NCI-H226 (cell line): ENCODE results near the gene PDF.
A peak's percentile ranks its signal among the peaks of the same experiment; 100 is the strongest.
"Not testable (repeated sequence)": the region's sequence is repeated elsewhere in the genome, so short reads cannot be mapped to it uniquely, and the experiment has no call there.

ENCODE experiments used
- DNase-seq: peaks from one replicate; pipeline ENCODE4 v3.0.0-alpha.2; 2015

Gene PDF

GRCh38 chr16:69330286-69331109, at the start of gene PDF:
Gene PDF (minus strand): TSS chr16:69330588. CDS start chr16:69330570, 18 bp downstream.
- DNase-seq = peak; percentile 95

GRCh38 chr16:69378760-69379159, 48.4 kb upstream of the PDF start:
- DNase-seq = no peak

- no peak for DNase-seq
Observed at GRCh38 chr16:69378036-69378435, 47.6 kb upstream of the PDF start.

GRCh38 chr16:69376393-69377059, 46.1 kb upstream of the PDF start:
- no peak for DNase-seq

GRCh38 chr16:69373019-69373418, 42.6 kb upstream of the PDF start:
- DNase-seq = no peak

- no peak for DNase-seq
Observed at GRCh38 chr16:69371564-69371963, 41.2 kb upstream of the PDF start.

- DNase-seq = no peak
Observed at GRCh38 chr16:69368866-69369265, 38.5 kb upstream of the PDF start.

GRCh38 chr16:69367980-69368379, 37.6 kb upstream of the PDF start:
- peak; percentile 91 for DNase-seq

GRCh38 chr16:69366431-69366830, 36.0 kb upstream of the PDF start:
- no peak for DNase-seq

- DNase-seq = no peak
Observed at GRCh38 chr16:69365901-69366300, 35.5 kb upstream of the PDF start.

GRCh38 chr16:69364088-69364487, 33.7 kb upstream of the PDF start:
- no peak for DNase-seq

GRCh38 chr16:69363281-69363717, 32.9 kb upstream of the PDF start:
- no peak for DNase-seq

GRCh38 chr16:69360070-69360469, 29.7 kb upstream of the PDF start:
- DNase-seq = not testable (repeated sequence)

- no peak for DNase-seq
Observed at GRCh38 chr16:69351309-69352027, 21.1 kb upstream of the PDF start, which contains the start of gene TMED6. Gene TMED6 (minus strand): TSS chr16:69351786. CDS start chr16:69351753, 33 bp downstream.

GRCh38 chr16:69350536-69351133, 20.2 kb upstream of the PDF start:
- DNase-seq = no peak

- no peak for DNase-seq
Observed at GRCh38 chr16:69349536-69349935, 19.1 kb upstream of the PDF start.

- DNase-seq = no peak
Observed at GRCh38 chr16:69348222-69348621, 17.8 kb upstream of the PDF start.

- no peak for DNase-seq
Observed at GRCh38 chr16:69346683-69347082, 16.3 kb upstream of the PDF start.

GRCh38 chr16:69345923-69346322, 15.5 kb upstream of the PDF start:
- DNase-seq = no peak

- no peak for DNase-seq
Observed at GRCh38 chr16:69344171-69344570, 13.8 kb upstream of the PDF start.

- no peak for DNase-seq
Observed at GRCh38 chr16:69340095-69340644, 9.8 kb upstream of the PDF start.

GRCh38 chr16:69339289-69340094, 9.1 kb upstream of the PDF start, which contains the start of the genes COG8 and NIP7:
Gene COG8 (minus strand): TSS chr16:69339564. CDS start chr16:69339552, 12 bp downstream.
Gene NIP7 (plus strand): TSS chr16:69339772. CDS start chr16:69339830, 58 bp downstream.
- peak; percentile 98 for DNase-seq
